Measurements from ENCODE around the gene SNCA.
A peak's percentile ranks its signal among the peaks of the same experiment; 100 is the strongest.

Gene SNCA

DNA sequence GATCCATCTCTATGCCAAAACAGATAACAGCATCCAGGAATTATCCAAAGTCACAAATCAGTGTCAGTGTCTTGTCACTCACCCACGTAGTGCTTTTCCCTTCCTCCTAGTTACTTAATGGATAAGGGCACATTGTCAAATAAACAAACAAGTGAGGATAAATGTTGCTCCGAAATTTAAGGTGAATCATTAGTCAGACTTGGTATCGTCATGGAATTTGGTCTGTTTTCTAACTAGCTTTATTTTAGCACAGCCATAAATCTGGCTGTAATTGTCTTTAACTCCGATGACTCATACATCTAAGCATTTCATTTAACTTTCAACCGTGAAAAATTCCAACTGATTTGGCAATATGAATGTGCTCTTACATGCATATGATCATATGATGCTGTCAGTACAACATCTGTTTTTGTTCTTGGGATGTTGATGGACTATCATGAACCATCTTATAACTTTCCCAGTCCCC is 83.3 kb downstream of the SNCA start:
- peak; percentile 22 for DNase-seq (ENCODE audit: low spot score)

DNA sequence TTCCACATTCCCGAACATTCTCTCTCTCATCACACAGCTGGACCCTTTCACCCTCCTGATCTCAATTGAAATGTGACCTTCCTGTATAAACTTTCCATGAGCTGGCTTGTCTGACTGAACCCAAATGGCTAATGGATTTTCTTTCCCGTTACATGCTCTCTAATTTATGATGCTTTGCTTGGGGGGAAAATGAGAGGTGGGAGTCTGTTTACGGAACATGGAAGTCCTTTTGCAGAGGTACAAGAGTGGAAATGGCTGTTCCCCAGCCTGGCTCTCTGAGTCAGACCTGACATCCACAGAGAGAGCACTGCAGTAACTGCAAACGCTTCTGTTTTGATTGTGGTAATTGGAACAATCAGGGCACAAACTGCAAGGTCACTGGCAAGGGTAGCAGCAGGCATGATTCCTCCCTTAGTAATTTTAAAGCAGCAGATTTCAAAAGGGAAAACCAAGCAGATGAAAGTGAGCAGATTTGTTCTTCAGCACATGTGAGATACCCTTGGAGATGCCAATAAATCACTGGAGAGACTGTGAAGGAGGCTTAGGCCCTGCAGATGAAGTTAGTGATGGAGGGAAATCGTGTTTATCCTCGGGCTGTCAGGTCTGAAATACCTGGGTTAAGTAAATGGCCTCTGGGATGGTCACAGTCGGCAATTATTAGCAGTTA is 83.9 kb downstream of the SNCA start:
- peak; percentile 14 for DNase-seq (ENCODE audit: low spot score)

- DNase-seq (ENCODE audit: low spot score): no peak
These were observed 85.5 kb downstream of the SNCA start for GRCh38 chr4:89751416-89751815.

GRCh38 chr4:89746377-89746776 is 90.6 kb downstream of the SNCA start:
- no peak for DNase-seq (ENCODE audit: low spot score)

DNA sequence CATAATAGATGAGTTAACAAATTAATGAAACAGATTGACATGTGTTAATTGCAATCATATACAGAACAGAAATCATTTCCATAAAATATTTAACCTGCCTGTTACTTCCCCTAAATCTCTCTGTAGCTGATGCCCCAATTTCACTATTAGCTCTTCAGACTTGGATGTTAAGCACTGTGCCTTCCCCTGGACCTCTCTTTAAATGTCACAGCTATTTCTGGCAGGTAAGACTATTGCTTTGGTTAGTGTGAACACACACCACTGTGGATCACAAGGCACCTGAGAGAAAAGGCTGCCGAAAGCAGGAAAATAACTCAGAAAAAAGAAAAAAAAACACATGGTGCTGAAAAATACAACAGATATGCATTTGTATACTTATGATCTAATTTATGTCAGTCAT is 91.3 kb downstream of the SNCA start:
- DNase-seq (ENCODE audit: low spot score): no peak

- DNase-seq (ENCODE audit: low spot score): no peak
These were observed 92.0 kb downstream of the SNCA start for GRCh38 chr4:89744914-89745313.

DNA sequence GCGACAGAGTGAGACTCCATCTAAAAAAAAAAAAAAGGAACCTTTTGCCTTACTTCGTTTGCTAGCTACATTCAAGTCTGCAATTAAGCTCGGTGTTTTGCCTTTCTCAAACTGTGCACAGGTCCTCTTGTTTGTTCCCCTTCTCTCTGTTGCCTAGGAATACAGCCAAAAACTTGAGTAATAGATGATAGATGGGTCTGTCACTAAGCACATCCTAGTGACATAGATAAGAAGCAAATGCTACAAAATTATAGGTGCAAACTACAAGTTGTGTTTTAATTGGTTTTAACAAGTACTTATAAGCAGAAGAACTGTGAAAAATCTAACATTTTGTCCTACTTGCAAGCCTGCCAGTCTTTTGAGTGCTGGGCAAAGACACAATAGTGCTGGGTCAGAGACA is 95.2 kb downstream of the SNCA start:
- no peak for DNase-seq (ENCODE audit: low spot score)

- no peak for DNase-seq (ENCODE audit: low spot score)
These were observed 97.5 kb downstream of the SNCA start for GRCh38 chr4:89739311-89739988.

- DNase-seq (ENCODE audit: low spot score): no peak
These were observed 99.1 kb downstream of the SNCA start for GRCh38 chr4:89737888-89738287.

DNA sequence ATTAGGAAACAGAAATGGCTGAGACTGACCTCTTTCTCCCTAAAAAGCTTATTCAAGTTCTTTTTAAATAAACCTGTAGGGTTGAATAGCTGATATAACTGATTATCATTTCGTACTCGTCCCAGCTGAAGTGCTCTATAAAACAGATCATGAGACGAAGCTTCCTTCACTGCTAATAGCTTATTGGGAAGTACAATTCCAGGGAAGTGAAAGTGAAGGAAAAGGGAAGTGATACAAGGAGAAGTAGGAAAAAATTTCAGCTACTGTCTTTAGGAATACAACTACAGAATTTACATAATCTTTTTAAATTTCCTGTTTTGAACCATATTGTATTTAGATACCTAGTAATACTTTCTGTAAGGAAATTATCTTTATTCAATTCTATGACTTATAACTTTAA is 103.0 kb downstream of the SNCA start:
- DNase-seq (ENCODE audit: low spot score): no peak

- no peak for DNase-seq (ENCODE audit: low spot score)
These were observed 109.7 kb downstream of the SNCA start for GRCh38 chr4:89727238-89727637.

GRCh38 chr4:89725268-89725667 is 111.7 kb downstream of the SNCA start:
- DNase-seq (ENCODE audit: low spot score): no peak

DNA sequence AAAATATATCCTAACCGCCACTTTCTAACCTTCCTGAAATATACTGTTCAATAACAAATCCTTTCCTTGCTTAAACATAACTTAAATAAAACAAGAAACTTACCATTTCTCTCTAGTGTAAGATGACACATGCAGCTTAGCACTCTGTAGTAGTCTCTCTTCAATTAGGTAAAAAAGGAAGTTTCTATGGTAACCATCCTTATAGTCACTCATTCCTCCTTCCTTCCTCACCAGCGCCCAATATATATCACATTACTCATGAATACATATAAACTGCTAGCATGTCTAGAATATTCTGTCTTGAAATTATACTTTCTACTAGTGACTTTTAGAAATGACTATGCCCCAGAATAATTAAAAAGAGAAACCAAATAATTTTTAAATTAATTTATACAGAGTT is 112.2 kb downstream of the SNCA start:
- DNase-seq (ENCODE audit: low spot score): peak; percentile 19

- no peak for DNase-seq (ENCODE audit: low spot score)
These were observed 113.9 kb downstream of the SNCA start for GRCh38 chr4:89723096-89723495.

- no peak for DNase-seq (ENCODE audit: low spot score)
These were observed 114.4 kb downstream of the SNCA start for GRCh38 chr4:89722517-89722916.

DNA sequence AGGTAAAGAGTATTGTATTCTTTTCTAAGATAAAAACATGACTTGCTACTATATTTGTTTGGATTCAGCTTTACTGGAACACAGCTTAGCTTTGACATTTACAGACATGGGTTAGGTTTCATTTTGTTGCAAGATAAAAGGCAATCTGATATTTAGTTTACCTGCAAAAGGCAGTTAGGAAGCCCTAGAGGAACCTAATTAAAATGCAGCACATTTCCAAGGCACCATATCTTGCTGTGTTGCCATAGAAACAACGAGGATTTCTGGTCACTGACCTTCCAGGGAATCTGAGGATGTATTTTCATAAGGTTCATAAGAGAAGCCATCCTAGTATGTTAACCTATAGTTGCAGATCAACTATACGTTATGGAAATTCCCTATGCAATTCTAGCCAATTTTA is 116.0 kb downstream of the SNCA start:
- DNase-seq (ENCODE audit: low spot score): no peak

- DNase-seq (ENCODE audit: low spot score): no peak
These were observed 117.3 kb downstream of the SNCA start for GRCh38 chr4:89719536-89720090.

GRCh38 chr4:89716893-89717292 is 120.1 kb downstream of the SNCA start:
- no peak for DNase-seq (ENCODE audit: low spot score)

- DNase-seq (ENCODE audit: low spot score): no peak
These were observed 121.3 kb downstream of the SNCA start for GRCh38 chr4:89715631-89716030.

- no peak for DNase-seq (ENCODE audit: low spot score)
These were observed 124.1 kb downstream of the SNCA start for GRCh38 chr4:89712827-89713226.

DNA sequence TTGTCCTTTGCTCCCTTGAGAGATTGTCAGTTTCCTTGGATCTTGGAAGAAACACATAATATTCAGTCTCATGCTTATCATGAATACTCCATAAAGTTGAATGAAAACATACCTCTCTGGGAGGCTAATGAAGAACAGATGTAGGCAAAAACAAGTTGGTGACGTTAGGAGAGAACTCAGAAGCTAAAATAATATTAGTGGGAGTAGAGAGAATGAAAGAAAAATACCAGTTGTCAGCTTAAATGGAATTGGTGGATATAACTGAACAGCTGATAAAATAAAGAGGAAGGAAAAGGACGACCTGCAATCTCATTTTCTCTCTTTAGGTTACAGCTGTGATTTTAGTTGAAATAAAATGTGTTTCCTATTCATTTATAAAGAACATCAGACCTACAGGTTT is 124.8 kb downstream of the SNCA start:
- DNase-seq (ENCODE audit: low spot score): no peak

DNA sequence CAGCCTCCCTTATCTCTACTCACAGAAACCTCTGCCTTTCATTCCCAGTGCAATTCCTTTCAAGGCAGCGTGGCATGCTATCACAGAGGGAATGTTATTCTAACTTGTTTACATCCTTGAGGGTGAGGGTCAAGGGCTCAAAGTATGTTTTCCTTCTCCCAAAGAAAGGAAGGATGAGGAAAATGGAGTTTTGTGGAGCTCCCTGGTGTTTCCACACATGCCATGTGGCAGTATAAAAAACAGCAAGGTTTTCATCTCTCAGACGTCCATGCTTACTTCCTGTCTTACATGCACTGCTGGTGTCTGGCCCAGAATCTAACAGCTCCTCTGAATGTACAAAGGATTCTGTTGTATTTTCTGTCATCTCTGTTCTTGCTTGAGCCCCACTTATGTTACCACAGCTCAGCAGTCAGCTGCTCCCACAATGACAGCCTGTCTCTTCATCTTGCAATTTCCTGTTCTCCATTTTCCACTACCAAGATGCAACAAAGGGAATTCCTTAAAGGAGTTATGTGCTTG is 128.0 kb downstream of the SNCA start:
- peak; percentile 2 for DNase-seq (ENCODE audit: low spot score)

DNA sequence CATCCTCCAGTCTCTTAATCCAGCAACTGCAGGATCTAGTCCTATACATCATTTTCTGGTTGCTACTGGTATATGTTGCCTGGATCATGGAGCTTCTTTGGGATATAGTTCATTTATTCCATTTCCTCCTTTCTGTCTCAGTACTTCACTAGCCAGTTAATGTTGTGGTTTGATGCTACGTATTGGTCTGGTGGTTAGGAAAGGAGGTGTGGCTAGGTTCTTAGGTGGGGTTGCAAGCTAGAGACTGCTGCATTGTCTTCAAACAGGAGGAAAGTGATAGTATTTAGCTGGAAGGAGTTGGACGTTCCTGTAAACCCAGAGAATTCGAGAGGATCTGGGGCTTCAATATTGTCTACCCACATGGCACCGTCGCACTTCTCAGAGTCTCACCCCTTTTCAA is 129.5 kb downstream of the SNCA start:
- no peak for DNase-seq (ENCODE audit: low spot score)
